SK-N-MC (cell line): ENCODE results near the gene CAMTA2.

Experiments used
- DNase-seq: peaks from one replicate; pipeline ENCODE4 v3.0.0-alpha.2; 2011; ENCODE audit warnings: low read depth, low spot score
- H3K27ac ChIP-seq: fragments of 200-600 bp; sonication (generic); 2 replicates; pipeline ENCODE4 v1.5.1; 2016; ENCODE audit warnings: mixed run types
- H3K36me3 ChIP-seq: fragments of 200-600 bp; sonication (generic); 2 replicates; pipeline ENCODE4 v1.6.1; 2017; ENCODE audit warnings: antibody characterized with exemption, low read length, mixed read lengths; ENCODE audit not compliant: insufficient read depth
- H3K4me3 ChIP-seq: fragments of 200-600 bp; sonication (generic); 2 replicates; pipeline ENCODE4 v1.5.1; 2016
- H3K9ac ChIP-seq: fragments of 200-600 bp; sonication (generic); 2 replicates; pipeline ENCODE4 v1.8.0; 2017; ENCODE audit warnings: mixed run types, mixed read lengths; ENCODE audit not compliant: insufficient read length
- H3K9me3 ChIP-seq: fragments of 200-600 bp; sonication (generic); 2 replicates; pipeline ENCODE4 v1.6.1; 2017; ENCODE audit warnings: low read depth, mild to moderate bottlenecking, antibody characterized with exemption, low read length, moderate library complexity, mixed read lengths
- EZH2 ChIP-seq: fragments of 200-600 bp; sonication (generic); IDR thresholded peaks from one replicate; pipeline ENCODE4 v1.6.1; 2017; ENCODE audit warnings: antibody characterized with exemption
- FOXP2 ChIP-seq: optimal IDR thresholded peaks from 2 replicates; pipeline ENCODE3; 2011; ENCODE audit warnings: mild to moderate bottlenecking, moderate library complexity; ENCODE audit not compliant: insufficient read depth; ENCODE audit errors: extremely low read length, control extremely low read depth
- POLR2AphosphoS5 ChIP-seq: IDR thresholded peaks from 2 replicates; pipeline ENCODE4 v1.6.1; 2012; ENCODE audit warnings: mild to moderate bottlenecking, low read depth, low read length, borderline replicate concordance

The CAMTA2 gene

DNA sequence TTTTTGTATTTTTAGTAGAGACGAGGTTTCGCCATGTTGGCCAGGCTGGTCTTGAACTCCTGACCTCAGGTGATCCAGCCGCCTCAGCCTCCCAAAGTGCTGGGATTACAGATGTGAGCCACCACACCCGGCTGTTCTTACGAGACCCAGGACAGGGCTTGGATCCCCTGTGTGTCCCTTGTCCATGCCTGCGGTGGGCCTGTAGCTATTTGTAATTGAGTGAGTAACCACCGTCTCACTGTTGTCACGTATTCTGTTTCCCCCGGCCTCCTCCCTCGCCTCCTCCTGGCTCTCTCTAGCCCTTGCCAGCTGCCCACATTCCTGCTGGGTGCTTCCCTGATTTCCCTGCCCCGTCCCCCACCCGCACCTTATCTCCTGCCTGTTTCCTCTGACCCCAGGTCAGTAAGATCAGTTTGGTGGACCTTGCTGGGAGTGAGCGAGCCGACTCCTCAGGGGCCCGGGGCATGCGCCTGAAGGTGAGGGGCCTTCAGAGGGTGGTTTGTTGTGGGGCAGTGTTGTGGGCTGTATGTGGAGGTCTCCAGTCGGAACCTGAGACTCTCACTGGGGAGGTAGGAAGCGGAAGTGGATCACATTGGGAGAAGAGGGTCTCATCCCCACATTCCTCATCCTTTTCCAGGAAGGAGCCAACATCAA, 15.9 kb upstream of the CAMTA2 start:
- no peak overlapping the region for H3K27ac ChIP-seq
- no peak overlapping the region for H3K9ac ChIP-seq
- peaks cover 40% of the 10 kb centered on the region; the same call in 1 of the 2 replicates for H3K36me3 ChIP-seq
- no peak for DNase-seq
- H3K9me3 ChIP-seq, result no peaks in the 10 kb centered on the region
- TF ChIP-seq EZH2 (no peak), FOXP2 (no peak), POLR2AphosphoS5 (no peak)
- H3K4me3 ChIP-seq, result no peak overlapping the region

DNA sequence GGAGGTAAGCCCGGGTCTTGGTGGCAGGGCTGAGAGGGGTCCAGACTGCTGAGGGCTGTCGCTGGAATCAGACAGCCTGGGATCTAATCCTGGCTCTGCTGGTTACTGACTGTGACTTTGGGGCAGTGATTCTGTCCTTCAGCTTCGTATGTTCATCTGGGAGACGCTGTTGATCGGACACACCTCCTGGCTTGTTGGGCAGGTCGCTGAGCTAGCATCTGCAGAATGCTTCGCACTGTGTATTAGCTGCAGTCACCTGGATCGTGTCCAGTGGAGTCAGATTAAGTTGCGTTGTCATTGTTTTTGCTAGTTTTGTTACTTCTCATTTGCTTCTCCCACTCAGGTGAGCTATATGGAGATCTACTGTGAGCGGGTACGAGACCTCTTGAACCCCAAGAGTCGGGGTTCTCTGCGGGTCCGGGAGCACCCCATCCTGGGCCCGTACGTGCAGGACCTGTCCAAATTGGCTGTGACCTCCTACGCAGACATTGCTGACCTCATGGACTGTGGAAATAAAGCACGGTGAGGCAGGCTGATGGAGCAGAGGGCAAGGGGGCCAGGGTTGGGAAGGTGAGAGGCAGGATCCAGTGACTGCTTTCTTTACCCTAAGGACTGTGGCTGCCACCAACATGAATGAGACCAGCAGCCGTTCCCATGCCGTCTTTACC, 14.8 kb upstream of the CAMTA2 start:
- TF ChIP-seq FOXP2, result no peak
- DNase-seq, result no peak
- Histone ChIP-seq H3K27ac (no peak overlapping the region), H3K9me3 (no peaks in the 10 kb centered on the region), H3K36me3 (peaks cover 33% of the 10 kb centered on the region; the same call in 1 of the 2 replicates), H3K4me3 (no peak overlapping the region), H3K9ac (no peak overlapping the region)

DNA sequence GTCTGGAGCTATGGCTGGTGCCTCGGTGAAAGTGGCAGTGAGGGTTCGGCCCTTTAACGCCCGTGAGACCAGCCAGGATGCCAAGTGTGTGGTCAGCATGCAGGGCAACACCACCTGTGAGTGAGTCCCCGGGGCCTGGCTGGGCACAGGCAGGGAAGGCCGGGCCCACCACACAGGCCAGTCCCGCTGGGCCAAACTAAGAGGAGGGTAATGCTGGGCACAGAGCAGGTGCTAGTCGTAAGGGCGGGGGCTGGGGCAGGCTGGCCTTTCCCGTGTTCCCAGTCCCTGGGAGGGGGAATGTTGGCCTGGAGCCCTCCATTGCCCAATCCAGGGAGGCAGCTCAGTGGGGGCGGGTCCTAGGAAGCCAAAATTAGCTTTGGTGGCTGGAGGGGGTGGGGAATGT, 12.8 kb upstream of the CAMTA2 start:
- H3K4me3 ChIP-seq, result no peak overlapping the region
- no peak for TF ChIP-seq EZH2
- TF ChIP-seq POLR2AphosphoS5, result no peak
- TF ChIP-seq FOXP2, result no peak
- H3K9me3 ChIP-seq, result no peaks in the 10 kb centered on the region
- H3K36me3 ChIP-seq, result peaks cover 25% of the 10 kb centered on the region; the same call in 1 of the 2 replicates
- no peak for DNase-seq
- H3K27ac ChIP-seq, result no peak overlapping the region
- H3K9ac ChIP-seq, result peak overlapping the region; percentile 85

DNA sequence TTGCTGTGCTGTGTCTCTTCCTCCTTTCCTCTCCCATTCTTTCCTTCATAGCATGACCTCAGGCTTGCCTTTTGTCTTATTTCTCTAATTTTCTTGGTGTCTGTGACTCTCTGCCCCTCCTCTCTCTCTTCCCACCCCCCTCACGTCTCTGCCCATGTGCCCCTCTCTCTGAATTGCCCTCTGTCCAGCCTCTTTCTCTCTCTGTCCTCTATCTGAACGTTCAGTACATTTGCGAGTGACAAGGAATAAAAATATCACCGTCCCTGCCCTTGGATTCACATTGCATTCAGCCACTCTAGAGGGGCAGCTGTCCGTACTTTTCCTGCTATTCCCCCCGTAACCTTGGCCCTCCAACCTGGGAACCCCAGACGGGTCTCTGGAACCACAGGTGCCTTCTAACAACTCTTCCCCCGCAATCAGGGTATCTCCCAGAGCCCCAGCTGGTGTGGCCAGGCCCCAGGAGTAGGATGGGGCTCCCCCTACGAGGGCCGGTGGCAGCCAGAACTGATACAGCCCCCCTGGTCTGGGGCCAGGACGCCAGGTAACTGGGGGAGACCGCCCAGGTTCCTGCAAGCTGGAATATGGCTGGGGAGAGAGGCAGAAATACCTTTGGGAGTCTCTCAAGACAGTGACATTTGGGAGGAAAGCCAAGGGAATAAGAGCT, 12.1 kb upstream of the CAMTA2 start:
- peaks cover 20% of the 10 kb centered on the region; the same call in 1 of the 2 replicates for H3K36me3 ChIP-seq
- no peak for DNase-seq
- H3K4me3 ChIP-seq, result peak overlapping the region; percentile 89
- no peak overlapping the region for H3K27ac ChIP-seq
- TF ChIP-seq FOXP2, result no peak
- TF ChIP-seq POLR2AphosphoS5, result no peak
- TF ChIP-seq EZH2, result no peak
- peak overlapping the region; percentile 85 for H3K9ac ChIP-seq
- H3K9me3 ChIP-seq, result no peaks in the 10 kb centered on the region

DNA sequence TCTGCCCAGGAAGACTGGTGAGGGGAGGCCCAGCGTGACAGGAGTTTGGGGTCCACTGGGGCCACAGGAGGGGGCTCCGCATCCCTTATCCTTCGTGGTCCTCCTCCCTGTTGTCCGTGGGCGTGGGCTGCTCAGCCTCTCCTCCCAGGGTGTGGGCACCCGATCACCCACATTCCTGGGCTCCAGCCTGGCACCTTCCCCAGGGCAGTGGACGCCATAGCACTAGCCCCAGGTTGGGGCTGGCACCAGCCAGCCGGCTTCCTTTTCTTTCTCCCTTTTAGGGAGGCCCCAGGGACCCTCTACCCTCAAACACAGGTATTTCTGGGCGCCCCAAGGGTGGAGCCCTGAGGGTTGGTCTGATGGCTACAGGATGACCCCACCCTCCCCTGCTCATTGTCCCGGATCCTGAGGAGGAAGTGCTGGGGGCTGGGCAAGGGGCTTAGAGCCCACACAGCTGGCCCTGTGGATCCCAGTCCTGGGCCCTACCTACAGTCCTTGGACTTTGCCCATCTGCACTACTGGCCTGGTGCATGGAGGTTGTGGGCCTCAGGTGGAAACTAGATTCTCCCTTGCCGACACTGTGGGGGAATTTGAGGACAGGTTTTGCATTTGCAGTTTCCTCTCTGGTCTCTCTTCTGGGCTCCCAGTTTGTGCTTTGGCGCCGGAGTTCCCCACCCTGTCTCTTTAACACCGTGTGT, 11.4 kb upstream of the CAMTA2 start:
- Histone ChIP-seq H3K27ac (no peak overlapping the region), H3K36me3 (peaks cover 13% of the 10 kb centered on the region; the same call in 1 of the 2 replicates), H3K9ac (peak overlapping the region; percentile 85), H3K4me3 (peak overlapping the region; percentile 89), H3K9me3 (no peaks in the 10 kb centered on the region)
- DNase-seq, result no peak
- TF ChIP-seq FOXP2, result no peak
- TF ChIP-seq EZH2, result no peak
- no peak for TF ChIP-seq POLR2AphosphoS5

DNA sequence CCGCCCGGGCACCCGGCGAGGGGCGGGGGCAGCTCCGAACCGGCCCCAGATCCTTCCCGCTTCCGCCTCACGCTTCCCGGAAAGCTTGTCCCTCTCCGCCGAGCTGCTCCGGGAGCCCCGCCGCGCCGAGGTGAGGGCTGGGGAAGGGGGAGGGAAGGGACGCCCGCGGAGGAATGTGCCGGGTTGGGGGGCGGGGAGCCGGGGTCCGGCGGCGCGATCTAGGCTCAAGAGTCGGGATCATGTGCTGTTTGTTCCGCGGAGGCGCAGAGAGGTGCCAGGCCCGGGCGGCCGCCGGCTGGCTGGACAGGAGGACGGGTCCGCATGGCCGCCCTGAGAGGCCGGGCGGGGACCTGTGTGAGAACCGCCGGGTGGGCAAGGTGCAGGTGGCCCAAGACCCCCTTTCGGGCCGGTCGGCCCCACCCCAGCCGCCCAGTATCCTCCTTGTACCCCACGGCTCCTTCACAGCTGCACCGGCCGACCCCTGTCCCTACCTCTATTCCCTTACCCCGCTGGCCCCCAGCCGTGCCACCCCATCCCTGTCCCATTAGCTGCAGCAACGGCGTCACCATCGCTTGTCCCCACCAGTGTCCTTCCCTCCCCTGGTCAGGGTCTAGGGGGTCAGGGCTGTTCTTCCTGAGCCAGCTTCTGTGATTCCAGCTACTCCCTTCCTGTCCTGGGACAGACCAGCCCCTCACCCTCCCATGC, 10.7 kb upstream of the CAMTA2 start:
- Histone ChIP-seq H3K9me3 (no peaks in the 10 kb centered on the region), H3K9ac (peak overlapping the region; percentile 85), H3K36me3 (peaks cover 11% of the 10 kb centered on the region; the same call in 1 of the 2 replicates), H3K27ac (no peak overlapping the region), H3K4me3 (peak overlapping the region; percentile 89)
- no peak for DNase-seq
- TF ChIP-seq FOXP2 (no peak), EZH2 (no peak), POLR2AphosphoS5 (no peak)

DNA sequence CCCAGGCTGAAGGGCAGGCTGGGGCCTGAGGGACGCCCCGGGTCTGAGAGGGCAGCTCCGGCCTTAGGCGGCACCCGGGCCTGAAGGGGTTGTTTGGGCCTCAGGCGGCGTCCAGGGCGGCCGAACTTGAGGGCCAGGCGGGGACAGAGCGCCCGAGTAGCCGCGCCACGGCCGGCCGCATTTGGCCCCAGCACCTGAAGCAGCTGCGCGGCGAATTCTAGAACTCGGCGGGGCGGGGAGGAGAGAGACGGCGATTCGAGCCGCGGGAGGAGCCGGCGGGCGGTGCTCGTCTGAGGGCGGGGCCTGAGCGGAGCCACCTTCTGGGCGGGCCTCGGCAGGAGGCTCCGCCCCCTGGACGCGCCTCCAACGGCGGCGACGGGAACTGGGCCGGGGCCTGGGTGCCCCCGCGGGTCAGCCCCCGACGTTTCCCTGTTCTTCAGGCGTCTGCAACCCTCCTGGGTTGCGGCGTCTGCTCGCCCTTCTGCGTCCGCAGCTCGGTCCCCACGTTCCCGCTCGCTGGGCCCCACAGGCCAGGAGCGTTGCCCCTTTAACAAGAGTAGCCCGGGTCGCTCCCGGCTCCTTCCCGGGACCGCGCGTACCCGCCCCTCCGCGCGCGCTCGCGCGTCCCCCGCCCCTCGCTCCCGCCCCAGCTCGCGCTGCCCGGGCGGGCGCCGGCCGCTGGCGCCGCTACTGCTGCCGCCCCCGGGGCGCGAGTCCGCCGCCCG, 10.0 kb upstream of the CAMTA2 start, which contains the start of the genes INCA1 and KIF1C:
Gene INCA1 (minus strand): TSS at position 221 of the 725 bp plus-strand sequence. CDS start 3,085 bp downstream, outside the sequence.
Gene KIF1C (plus strand): TSS at position 649 of the 725 bp plus-strand sequence. CDS start 2,297 bp downstream, outside the sequence.
- Histone ChIP-seq H3K9me3 (no peaks in the 10 kb centered on the region), H3K9ac (peak within 1 kb of the TSS; percentile 85), H3K27ac (peak within 1 kb of the TSS; percentile 78), H3K36me3 (peaks cover 10% of the 10 kb centered on the region; the same call in 1 of the 2 replicates), H3K4me3 (peak within 1 kb of the TSS; percentile 89)
- TF ChIP-seq POLR2AphosphoS5, result peak; percentile 51; the same call in 1 of the 2 replicates
- TF ChIP-seq FOXP2, result no peak
- no peak for TF ChIP-seq EZH2
- no peak for DNase-seq
